ENCODE measurements around the gene FZD10. TPM values are rescaled to one million over a fixed set of nuclear protein-coding genes. Genes with fewer than 3 reads are reported as not detected.

FZD10 gene
- total RNA-seq, 4 donors from 2014 or later: 1.2 to 4.7 (median 2.5) TPM

DNA sequence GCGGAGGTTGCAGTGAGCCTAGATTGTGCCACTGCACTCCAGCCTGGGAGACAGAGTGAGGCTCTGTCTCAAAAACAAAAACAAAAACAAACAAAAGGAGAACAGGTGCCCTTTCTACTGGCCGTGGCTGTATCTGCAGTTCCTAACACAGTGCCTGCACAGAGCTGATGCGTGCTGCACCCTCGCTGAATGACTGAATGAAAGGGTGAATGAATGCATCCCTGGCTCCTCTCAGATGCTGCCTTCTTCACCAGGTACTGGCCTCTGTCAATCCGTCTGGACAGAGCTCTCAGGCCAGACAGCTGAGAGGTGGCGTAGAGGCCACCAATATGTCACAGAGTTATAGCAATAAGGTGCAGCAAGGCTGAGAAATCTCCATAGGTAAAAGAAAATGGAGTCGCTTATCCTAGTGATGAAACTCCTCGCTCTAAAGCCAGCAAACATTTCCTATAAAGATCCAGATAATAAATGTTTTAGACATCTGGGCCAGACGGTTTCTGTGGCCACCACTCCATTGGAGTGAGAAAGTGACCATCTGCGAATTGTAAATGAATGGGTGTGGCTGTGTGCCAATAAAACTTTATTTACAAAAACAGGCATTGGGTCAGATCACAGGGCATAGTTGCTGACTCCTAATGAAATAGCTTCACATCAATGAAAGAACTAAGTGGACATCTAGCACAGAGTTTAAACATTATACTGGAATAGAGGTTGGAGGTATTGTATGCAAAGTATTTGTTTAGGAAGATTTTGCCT lies 15.9 kb upstream of the FZD10 start:
- no peaks in the 10 kb centered on the region for H3K27me3 ChIP-seq
- intact Hi-C loops (cut with DNase I): no loop called here
- H3K9me3 ChIP-seq: no peaks in the 10 kb centered on the region
- no peaks in the 10 kb centered on the region for H3K4me1 ChIP-seq
- H3K4me3 ChIP-seq (replicated peaks in 1 of 3): no peak overlapping the region
- DNase-seq: no peak
- TF ChIP-seq, protein P1, sequence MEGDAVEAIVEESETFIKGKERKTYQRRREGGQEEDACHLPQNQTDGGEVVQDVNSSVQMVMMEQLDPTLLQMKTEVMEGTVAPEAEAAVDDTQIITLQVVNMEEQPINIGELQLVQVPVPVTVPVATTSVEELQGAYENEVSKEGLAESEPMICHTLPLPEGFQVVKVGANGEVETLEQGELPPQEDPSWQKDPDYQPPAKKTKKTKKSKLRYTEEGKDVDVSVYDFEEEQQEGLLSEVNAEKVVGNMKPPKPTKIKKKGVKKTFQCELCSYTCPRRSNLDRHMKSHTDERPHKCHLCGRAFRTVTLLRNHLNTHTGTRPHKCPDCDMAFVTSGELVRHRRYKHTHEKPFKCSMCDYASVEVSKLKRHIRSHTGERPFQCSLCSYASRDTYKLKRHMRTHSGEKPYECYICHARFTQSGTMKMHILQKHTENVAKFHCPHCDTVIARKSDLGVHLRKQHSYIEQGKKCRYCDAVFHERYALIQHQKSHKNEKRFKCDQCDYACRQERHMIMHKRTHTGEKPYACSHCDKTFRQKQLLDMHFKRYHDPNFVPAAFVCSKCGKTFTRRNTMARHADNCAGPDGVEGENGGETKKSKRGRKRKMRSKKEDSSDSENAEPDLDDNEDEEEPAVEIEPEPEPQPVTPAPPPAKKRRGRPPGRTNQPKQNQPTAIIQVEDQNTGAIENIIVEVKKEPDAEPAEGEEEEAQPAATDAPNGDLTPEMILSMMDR (IDR thresholded peaks at IDR 0.05): no peak
- no peak for TF ChIP-seq POLR2A (IDR thresholded peaks at IDR 0.05)
- 69 to 70% methylated on average over 10 of the region's 10 CpGs for WGBS, 2 donors
- H3K36me3 ChIP-seq: no peaks in the 10 kb centered on the region
- H3K27ac ChIP-seq: no peak overlapping the region

DNA sequence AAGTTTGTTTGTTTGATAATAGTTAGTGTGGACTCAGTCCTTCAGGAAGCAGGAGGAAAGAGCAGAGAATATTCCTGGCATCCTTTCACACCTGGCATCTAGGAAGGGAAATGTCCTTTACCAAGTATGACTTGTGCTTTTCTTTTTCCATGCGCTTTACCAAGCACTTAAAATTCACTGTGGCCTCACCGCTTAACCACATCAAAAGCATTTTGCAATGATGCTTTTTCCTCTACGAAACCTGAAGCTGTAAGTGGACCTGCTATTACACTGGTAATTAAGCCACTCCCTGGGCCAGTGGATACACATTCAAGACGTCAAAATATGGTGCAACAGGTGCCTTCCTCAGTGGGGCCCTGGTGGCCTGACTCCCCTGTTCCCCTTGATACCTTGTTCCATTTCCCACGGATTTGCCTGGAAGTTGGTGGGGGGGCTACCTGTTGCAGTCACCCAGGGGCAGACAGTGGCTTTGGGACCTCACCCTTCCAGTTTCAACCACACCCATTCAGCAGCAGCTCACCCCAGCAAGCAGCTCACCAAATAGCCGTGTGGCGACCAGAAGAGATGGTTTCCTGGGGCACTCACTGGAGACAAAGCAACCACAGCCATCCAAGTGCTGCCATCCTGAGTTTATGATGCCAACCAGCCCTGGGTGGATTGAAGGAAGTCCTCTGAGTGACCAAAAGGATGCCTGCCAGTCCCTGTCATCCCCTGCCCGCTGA lies 14.2 kb upstream of the FZD10 start:
- WGBS, 2 donors: 55 to 58% methylated on average over 6 to 8 of the region's 8 CpGs
- no peak overlapping the region for H3K4me3 ChIP-seq (replicated peaks in 1 of 3)
- intact Hi-C loops (cut with DNase I): no loop called here
- H3K9me3 ChIP-seq: no peaks in the 10 kb centered on the region
- TF ChIP-seq, protein P1 (IDR thresholded peaks at IDR 0.05): no peak
- TF ChIP-seq POLR2A (IDR thresholded peaks at IDR 0.05): no peak
- H3K36me3 ChIP-seq: no peaks in the 10 kb centered on the region
- H3K4me1 ChIP-seq: no peaks in the 10 kb centered on the region
- no peak for DNase-seq
- no peak overlapping the region for H3K27ac ChIP-seq
- H3K27me3 ChIP-seq: no peaks in the 10 kb centered on the region

GRCh38 chr12:130151846-130152245 lies 10.4 kb upstream of the FZD10 start:
- peaks cover 8% of the 10 kb centered on the region for H3K27me3 ChIP-seq

GRCh38 chr12:130152386-130152785 lies 9.9 kb upstream of the FZD10 start:
- Histone ChIP-seq H3K9me3 (no peaks in the 10 kb centered on the region), H3K27ac (no peak overlapping the region), H3K4me1 (no peaks in the 10 kb centered on the region), H3K4me3 (replicated peaks in 1 of 3) (no peak overlapping the region), H3K36me3 (no peaks in the 10 kb centered on the region), H3K27me3 (peaks cover 9% of the 10 kb centered on the region)
- intact Hi-C loops (cut with DNase I): no loop called here
- 86 to 89% methylated on average over 9 to 12 of the region's 12 CpGs for WGBS, 2 donors
- TF ChIP-seq POLR2A (IDR thresholded peaks at IDR 0.05): no peak
- TF ChIP-seq, protein P1 (IDR thresholded peaks at IDR 0.05): no peak
- DNase-seq: no peak

More at GRCh38 chr12:130151846-130152245, 10.4 kb upstream of the FZD10 start:
- no peak for DNase-seq
- intact Hi-C loops (cut with DNase I): no loop called here
- WGBS, 2 donors: 83 to 86% methylated on average over 8 to 9 of the region's 9 CpGs
- Histone ChIP-seq H3K9me3 (no peaks in the 10 kb centered on the region), H3K4me1 (no peaks in the 10 kb centered on the region), H3K4me3 (replicated peaks in 1 of 3) (no peak overlapping the region), H3K36me3 (no peaks in the 10 kb centered on the region), H3K27ac (no peak overlapping the region)
- no peak for TF ChIP-seq POLR2A (IDR thresholded peaks at IDR 0.05)
- TF ChIP-seq, protein P1 (IDR thresholded peaks at IDR 0.05): no peak

- Histone ChIP-seq H3K4me1 (no peaks in the 10 kb centered on the region), H3K4me3 (replicated peaks in 1 of 3) (no peak overlapping the region), H3K36me3 (no peaks in the 10 kb centered on the region), H3K9me3 (no peaks in the 10 kb centered on the region), H3K27ac (no peak overlapping the region), H3K27me3 (peaks cover 9% of the 10 kb centered on the region)
- WGBS, 2 donors: 90 to 92% methylated on average over 7 of the region's 7 CpGs
- intact Hi-C loops (cut with DNase I): no loop called here
- DNase-seq: no peak
- TF ChIP-seq, protein P1 (IDR thresholded peaks at IDR 0.05): no peak
- TF ChIP-seq POLR2A (IDR thresholded peaks at IDR 0.05): no peak
Observed at GRCh38 chr12:130153803-130154202, 8.5 kb upstream of the FZD10 start.

Data from thyroid gland (tissue), 4 donors.